Breast epithelium (tissue), 4 donors: ENCODE data around the gene VPS45. TPM values are rescaled to one million over a fixed set of nuclear protein-coding genes. Genes with fewer than 3 reads are reported as not detected.

Experiments used
- DNase-seq, 2 donors: peaks; one replicate each; pipeline ENCODE4 v3.0.0-alpha.2; 2019; ENCODE audit warnings: low spot score in 2 of 2
- H3K27ac ChIP-seq, 2 donors: fragments of 200-600 bp; sonication (generic) in 1 of 2; one replicate each; pipeline ENCODE4 v1.5.1; 2016 to 2019; ENCODE audit warnings: mild to moderate bottlenecking in 1 of 2
- H3K27me3 ChIP-seq, 2 donors: fragments of 200-600 bp; sonication (generic) in 1 of 2; one replicate each; pipeline versions ENCODE4 v1.5.1 to v1.6.0; 2017 to 2019; ENCODE audit warnings: control low read depth in 1 of 2, mild to moderate bottlenecking in 1 of 2
- H3K36me3 ChIP-seq: fragments of 200-600 bp; one replicate; pipeline ENCODE4 v1.5.1; 2019
- H3K4me1 ChIP-seq, 2 donors: fragments of 200-600 bp; sonication (generic); one replicate each; pipeline ENCODE4 v1.5.1; 2016 to 2019; ENCODE audit warnings: control low read depth in 1 of 2
- H3K4me3 ChIP-seq, 3 donors: fragments of 200-600 bp; sonication (generic); 1 replicate in 2 of 3; 2 replicates in 1 of 3; pipeline ENCODE4 v1.5.1; 2016 to 2019; ENCODE audit warnings: mild to moderate bottlenecking in 3 of 3, moderate library complexity in 2 of 3
- H3K9me3 ChIP-seq, 2 donors: fragments of 200-600 bp; sonication (generic) in 1 of 2; one replicate each; pipeline ENCODE4 v1.5.1; 2016 to 2019; ENCODE audit warnings: control low read depth in 1 of 2
- CTCF ChIP-seq, 3 donors: fragments of 450-650 bp; IDR thresholded peaks; one replicate each; pipeline ENCODE4 v1.5.1; 2016 to 2017; ENCODE audit warnings: antibody characterized with exemption in 3 of 3, mild to moderate bottlenecking in 3 of 3, moderate library complexity in 3 of 3
- POLR2A ChIP-seq: fragments of 450-650 bp; IDR thresholded peaks from one replicate; pipeline ENCODE4 v1.6.1; 2016; ENCODE audit warnings: antibody characterized with exemption, mild to moderate bottlenecking, moderate library complexity
- POLR2AphosphoS5 ChIP-seq, 3 donors: sonication (generic); formaldehyde crosslinking; IDR thresholded peaks; one replicate each; pipeline ENCODE4 v1.6.1; 2017; ENCODE audit warnings: antibody characterized with exemption in 3 of 3
- intact Hi-C: fragments of 100-400 bp; cut with DNase I; formaldehyde crosslinking; loops from one replicate; pipeline ENCODE4 v1.15.1; 2023; ENCODE audit warnings: low total_unique reads
- total RNA-seq, 3 donors: library from RNA; depleted of rRNA; stranded (reverse); fragments of >200 nt; gene quantifications; one replicate each; pipeline ENCODE4 v1.1.0, GENCODE V29; 2016

The VPS45 gene
- total RNA-seq, 3 donors from 2014 or later: 37.1 to 72.0 (median 45.6) TPM

- Histone ChIP-seq H3K9me3 (no peaks in the 10 kb centered on the region), H3K4me3 (no peak overlapping the region), H3K36me3 (no peaks in the 10 kb centered on the region), H3K27me3 (no peaks in the 10 kb centered on the region), H3K27ac (no peak overlapping the region), H3K4me1 (no peaks in the 10 kb centered on the region)
- intact Hi-C loops: no loop called here
- TF ChIP-seq POLR2A: no peak
- TF ChIP-seq CTCF (IDR thresholded peaks at IDR 0.05): no peak
- no peak for TF ChIP-seq POLR2AphosphoS5 (IDR thresholded peaks at IDR 0.05)
- no peak for DNase-seq
These were observed 19.8 kb downstream of the VPS45 start for GRCh38 chr1:150087415-150087814.

DNA sequence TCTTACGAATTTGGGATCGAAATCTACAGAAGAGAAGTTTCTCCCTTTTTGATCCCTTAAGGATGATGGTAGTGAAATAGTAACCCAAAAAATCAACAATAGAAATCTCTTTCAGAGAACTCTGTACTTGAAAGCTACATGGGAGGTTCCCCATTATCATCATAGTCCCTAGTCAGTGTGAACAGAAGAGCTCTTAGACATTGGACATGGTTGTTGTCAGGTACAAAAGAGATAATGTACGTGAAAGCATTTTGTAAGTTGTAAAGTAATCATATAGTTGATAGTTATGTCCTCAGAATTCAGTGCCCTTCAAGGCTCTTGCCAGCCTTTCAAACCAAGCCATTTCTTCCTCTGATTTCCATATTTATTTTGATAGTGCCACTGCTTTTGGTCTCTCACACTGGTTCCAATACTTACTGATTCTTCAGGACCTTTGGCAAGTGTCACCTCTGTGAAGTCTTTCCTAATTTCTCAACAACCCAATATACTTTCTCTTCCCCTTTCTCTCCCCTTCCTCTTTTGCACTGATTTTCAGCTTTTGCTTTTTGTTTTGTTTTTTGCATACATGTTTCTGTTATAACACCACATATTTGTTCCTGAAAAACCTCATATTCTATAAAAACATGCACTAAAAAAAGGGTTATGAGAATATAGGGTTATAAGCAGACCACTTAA, 22.4 kb downstream of the VPS45 start:
- H3K4me3 ChIP-seq: no peak overlapping the region
- no peaks in the 10 kb centered on the region for H3K9me3 ChIP-seq
- no peak overlapping the region for H3K27ac ChIP-seq
- intact Hi-C loops: loop anchor here (1.0 kb wide), 1 partner anchor 14 kb away; no protein-coding TSS in a partner anchor
- no peaks in the 10 kb centered on the region for H3K4me1 ChIP-seq
- H3K27me3 ChIP-seq: no peaks in the 10 kb centered on the region
- TF ChIP-seq CTCF (IDR thresholded peaks at IDR 0.05): no peak
- TF ChIP-seq POLR2A: no peak
- no peak for TF ChIP-seq POLR2AphosphoS5 (IDR thresholded peaks at IDR 0.05)
- no peak for DNase-seq
- H3K36me3 ChIP-seq: no peaks in the 10 kb centered on the region

DNA sequence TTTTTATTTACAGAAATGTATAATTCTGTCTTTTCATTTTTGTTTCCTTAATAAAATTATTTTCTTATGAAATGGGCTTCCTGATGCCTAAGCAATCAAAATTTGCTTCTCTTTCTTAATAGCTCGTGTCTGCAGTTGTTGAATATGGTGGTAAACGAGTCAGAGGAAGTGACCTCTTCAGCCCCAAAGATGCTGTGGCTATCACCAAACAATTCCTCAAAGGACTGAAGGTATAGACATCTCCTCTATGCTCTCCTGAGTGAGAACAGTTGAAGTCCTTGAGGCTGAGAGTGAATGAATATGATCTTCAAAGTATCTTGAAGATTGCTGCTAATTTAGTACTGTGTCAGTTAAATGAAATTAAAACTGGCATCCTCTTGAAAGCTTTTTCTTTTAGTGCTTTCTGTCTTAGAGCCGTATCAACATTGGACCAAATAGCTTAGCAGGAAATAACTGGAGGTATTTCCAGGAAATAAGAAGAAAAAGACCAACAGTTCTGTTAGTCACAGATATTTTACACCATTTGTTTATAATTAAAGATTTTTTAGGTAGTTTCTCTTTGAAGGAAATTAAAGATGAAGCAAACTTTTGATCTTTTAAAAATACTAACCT, 24.7 kb downstream of the VPS45 start:
- Histone ChIP-seq H3K4me3 (no peak overlapping the region), H3K36me3 (no peaks in the 10 kb centered on the region), H3K27ac (no peak overlapping the region), H3K27me3 (no peaks in the 10 kb centered on the region), H3K4me1 (no peaks in the 10 kb centered on the region), H3K9me3 (no peaks in the 10 kb centered on the region)
- TF ChIP-seq POLR2AphosphoS5 (IDR thresholded peaks at IDR 0.05) (no peak), POLR2A (no peak), CTCF (IDR thresholded peaks at IDR 0.05) (no peak)
- DNase-seq: no peak
- intact Hi-C loops: no loop called here

GRCh38 chr1:150093805-150094204, 26.2 kb downstream of the VPS45 start:
- intact Hi-C loops: no loop called here
- no peak for DNase-seq
- Histone ChIP-seq H3K36me3 (no peaks in the 10 kb centered on the region), H3K4me1 (no peaks in the 10 kb centered on the region), H3K9me3 (no peaks in the 10 kb centered on the region), H3K4me3 (no peak overlapping the region), H3K27ac (no peak overlapping the region), H3K27me3 (no peaks in the 10 kb centered on the region)
- TF ChIP-seq CTCF (IDR thresholded peaks at IDR 0.05): no peak
- no peak for TF ChIP-seq POLR2AphosphoS5 (IDR thresholded peaks at IDR 0.05)
- no peak for TF ChIP-seq POLR2A

GRCh38 chr1:150094734-150095265, 27.2 kb downstream of the VPS45 start:
- intact Hi-C loops: no loop called here
- TF ChIP-seq CTCF (IDR thresholded peaks at IDR 0.05): no peak
- TF ChIP-seq POLR2A: no peak
- no peak for TF ChIP-seq POLR2AphosphoS5 (IDR thresholded peaks at IDR 0.05)
- no peaks in the 10 kb centered on the region for H3K27me3 ChIP-seq
- H3K36me3 ChIP-seq: no peaks in the 10 kb centered on the region
- H3K9me3 ChIP-seq: no peaks in the 10 kb centered on the region
- H3K4me1 ChIP-seq: no peaks in the 10 kb centered on the region
- no peak overlapping the region for H3K4me3 ChIP-seq
- no peak overlapping the region for H3K27ac ChIP-seq
- no peak for DNase-seq
